Dedifferentiated amniotic fluid mesenchymal stem cell (primary cell): ENCODE results near the gene TOLLIP.
A peak's percentile ranks its signal among the peaks of the same experiment; 100 is the strongest.
"Not testable (repeated sequence)": the region's sequence is repeated elsewhere in the genome, so short reads cannot be mapped to it uniquely, and the experiment has no call there.

ENCODE experiments used
- DNase-seq: peaks from one replicate; pipeline ENCODE4 v3.0.0-alpha.2; 2016; ENCODE audit errors: extremely low spot score

TOLLIP gene

DNA sequence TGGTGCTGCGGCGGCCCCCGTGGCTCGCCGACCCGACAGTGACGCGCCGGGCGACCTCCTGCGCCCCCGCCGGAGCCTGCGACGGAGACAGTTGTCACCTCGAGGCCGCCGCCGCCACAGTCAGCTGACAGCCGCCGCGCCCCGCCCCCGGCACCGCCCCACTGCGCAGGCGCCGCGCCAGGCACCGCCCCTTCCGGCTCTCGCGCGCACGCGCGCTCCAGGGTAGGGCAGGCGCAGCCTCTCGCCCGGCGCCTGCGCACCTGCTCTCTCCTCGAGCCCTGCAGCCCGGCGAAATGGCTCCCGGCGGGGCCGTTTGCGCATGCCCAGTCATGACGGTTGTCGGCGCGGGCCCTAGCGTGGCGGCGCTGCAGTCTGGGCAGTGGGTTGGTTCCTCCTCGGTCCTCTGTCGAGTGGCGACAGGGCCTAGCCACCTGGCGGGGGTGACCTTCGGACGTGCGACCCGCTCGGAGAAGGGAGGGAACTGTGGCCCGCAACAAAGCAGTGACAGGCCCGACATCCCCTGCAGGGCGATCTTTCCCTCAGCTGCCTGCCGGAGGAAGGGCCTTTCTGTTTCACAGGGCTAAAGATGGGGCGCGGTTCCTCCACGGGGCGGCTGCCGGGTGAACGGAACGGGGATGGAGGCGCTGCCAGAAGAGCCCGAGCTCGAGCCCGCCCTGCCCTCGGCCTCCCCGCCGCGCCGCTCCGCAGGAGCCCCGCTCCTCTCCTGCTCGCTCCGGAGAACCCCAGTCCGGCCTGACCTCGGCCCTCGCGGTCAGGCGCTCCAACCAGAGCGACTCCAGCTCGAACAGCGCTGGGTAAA, at the start of gene TOLLIP:
Gene TOLLIP (minus strand): TSS at position 135 of the 820 bp plus-strand sequence. CDS start 134 bp downstream, at position 1.
- DNase-seq: peak; percentile 90

DNA sequence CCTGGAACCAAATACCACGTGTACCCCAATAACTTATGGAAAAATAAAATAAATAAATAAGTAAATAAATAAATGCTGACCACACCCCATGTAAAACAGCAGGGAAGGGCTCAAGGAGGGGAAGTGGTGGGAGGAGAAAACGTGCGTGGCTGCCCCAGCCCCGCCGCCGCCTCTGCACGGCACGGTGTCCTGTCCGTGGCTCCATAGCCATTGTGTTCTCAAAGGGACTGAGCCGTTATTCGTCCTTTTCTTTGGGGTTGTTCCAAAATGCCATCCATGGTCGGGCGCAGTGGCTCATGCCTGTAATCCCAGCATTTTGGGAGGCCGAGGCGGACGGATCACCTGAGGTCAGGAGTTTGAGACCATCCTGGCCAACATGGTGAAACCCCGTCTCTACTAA, 49.5 kb upstream of the TOLLIP start:
- not testable (repeated sequence) for DNase-seq

DNA sequence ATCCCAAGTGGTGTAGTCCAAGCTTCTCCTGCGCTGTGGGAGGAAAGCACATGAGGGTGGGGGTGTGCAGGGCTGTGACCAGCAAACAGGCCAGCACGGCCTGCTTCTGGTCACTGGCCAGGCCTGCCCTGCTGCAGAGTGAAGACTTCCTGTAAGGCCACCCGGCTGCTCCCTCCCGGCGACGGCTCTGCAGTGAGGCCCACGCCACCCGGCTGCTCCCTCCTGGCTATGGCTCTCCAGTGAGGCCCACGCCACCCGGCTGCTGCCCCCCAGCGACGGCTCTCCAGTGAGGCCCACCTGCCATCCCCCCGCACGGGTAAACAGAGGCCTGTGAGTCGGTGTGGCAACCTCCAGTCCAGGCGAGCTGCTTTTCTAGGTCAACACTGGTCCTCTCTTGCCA, 48.9 kb upstream of the TOLLIP start:
- no peak for DNase-seq

DNA sequence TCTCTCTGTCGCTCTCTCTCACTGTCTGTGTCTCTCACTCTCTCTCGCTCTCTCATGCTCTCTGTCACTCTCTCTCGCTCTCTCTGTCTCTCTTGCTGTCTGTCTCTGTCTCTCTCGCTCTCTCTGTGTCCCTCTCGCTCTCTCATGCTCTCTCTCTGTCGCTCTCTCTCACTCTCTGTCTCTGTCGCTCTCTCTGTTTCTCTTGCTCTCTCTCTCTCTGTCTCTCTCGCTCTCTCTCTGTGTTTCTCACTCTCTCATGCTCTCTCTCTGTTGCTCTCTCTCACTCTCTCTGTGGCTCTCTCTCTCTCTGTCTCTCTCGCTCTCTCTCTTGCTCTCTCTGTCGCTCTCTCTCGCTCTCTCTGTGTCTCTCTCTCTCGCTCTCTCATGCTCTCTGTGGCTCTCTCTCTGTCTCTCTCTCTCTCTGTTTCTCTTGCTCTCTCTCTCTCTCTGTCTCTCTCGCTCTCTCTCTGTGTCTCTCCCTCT, 47.1 kb upstream of the TOLLIP start:
- DNase-seq: no peak

DNA sequence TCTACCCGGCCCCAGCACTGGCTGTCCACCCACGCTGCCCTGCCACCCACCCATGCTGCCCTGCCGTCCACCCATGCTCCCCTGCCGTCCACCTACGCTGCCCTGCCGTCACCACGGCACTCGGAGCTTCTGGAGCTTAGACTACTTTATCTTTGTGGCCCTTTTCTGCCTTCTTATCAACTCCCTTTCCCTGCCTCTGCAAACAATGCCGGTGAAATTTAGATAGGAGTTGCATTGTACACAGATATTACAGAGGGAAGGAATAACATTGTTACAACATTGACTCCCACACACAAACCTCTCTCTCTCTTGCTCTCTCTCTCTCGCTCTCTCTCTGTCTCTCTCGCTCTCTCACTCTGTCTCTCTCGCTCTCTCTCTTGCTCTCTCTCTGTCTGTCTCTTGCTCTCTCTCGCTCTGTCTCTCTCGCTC, 46.6 kb upstream of the TOLLIP start:
- DNase-seq: no peak

DNA sequence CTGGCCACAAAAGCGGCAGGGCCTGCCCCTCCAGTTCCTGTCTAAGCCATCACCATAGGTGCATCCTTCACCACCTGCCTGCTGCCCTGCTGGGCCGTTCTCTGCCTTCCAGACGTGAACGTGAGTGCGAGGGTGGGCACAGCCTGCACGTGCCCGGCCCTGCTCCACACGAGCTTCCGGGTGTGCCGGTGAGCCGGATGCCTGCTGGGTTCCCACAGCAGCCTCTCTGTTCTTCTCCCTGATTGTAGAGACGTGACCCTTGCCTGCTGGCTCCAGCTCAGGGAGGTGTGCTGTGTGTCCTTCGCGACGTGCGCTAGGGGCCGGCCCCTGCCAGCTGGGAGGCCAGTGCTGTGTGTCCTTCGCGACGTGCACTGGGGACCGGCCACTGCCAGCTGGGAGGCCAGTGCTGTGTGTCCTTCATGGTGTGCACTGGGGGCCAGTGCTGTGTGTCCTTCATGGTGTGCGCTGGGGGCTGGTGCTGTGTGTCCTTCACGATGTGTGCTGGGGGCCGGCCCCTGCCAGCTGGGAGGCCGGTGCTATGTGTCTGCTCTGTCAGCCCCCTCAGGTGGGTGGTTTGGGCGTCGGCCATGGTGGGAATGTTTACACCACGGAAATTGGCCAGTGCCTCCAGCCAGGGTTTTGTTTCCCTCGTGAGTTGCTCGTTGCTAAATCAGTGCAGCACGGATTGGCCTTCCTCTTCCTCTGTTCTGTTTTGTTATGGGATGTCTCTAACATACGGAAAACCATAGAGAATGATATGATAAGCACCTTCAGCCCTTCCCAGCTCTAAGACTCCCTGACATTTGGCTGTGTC, 44.9 kb upstream of the TOLLIP start:
- no peak for DNase-seq

DNA sequence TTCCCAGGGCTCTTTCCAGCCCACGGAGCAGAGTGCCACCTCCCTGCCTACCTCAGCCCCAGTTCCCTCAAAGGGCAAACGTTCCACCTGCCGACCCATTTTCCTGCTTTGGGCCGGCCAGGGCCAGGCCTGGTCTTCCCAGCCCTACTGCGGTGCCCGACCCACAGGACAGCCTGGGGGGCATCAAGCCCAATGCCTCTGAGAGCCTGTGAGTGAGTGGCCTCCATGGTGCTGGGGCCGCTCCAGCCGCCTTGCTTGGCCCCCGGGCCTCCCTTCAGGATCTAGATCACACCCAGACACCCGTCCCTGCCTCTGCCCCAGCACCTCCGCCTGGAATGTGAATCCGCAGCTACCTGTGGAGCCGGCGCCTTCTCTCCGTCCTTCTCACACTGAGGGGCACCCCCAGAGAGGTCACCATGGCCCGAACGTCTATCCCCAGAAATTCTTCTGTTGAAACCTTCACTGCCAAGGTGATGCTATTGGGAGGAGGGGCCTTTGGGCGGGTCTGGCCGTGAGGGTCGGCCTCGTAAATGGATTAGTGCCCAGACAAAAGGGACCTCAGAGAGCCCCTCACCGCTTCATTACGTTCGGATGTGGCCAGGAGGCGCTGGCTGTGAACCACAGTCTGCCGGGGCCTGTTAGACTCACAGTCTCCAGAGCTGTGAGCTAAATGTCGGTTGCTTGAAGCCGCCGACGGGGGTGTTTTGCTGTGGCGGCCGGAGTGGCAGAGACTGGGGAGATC, 44.1 kb upstream of the TOLLIP start:
- DNase-seq: no peak

DNA sequence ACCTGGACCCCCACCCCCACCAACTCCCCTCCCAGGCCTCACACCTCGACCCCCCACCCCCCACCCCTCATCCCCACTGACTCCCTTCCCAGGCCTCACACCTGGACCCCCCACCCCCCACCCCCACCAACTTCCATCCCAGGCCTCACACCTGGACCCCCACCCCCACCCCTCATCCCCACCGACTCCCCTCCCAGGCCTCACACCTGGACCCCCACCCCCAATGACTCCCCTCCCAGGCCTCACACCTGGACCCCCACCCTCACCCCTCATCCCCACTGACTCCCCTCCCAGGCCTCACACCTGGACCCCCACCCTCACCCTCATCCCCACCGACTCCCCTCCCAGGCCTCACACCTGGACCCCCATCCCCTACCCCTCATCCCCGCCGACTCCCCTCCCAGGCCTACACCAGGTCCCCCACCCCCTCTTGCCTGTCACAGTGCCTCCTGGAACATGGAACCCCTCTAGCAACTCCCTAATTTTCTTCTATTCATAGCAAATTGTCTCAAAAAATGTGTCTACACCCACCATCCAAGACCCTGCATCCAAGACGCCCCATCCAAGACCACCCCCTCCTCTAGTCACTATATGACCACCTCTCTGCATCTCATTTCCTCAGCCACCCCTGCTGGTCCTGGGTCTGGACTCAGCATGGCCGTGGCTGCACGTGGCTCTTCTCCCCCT, 43.4 kb upstream of the TOLLIP start:
- DNase-seq: no peak

DNA sequence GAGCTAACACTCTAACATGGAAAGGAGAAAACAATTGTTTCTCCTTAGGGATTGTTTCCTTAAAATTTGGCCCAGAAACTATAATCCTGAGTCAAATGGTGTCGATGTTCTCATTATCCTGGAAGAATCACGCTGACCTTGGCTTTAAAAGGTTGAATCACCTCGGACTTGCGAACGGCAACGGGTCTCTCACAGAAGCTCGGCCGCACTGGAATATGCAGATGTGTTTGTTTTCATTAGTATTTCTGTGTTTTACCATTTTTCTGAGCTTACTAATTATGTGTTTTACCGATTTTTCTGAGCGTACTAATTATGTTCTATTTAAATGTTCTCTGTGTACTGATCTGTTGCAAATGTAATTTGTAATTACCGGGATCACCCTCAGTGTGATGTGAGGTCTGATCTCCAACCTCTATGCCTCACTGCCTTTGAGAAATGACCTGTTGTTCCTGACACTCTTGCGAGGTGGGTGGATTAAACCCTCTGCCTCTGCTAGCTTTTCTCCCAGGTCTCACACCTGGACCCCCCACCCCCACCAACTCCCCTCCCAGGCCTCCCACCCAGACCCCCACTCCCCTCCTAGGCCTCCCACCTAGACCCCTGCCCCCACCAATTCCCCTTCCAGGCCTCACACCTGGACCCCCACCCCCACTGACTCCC, 42.0 kb upstream of the TOLLIP start:
- DNase-seq: no peak

DNA sequence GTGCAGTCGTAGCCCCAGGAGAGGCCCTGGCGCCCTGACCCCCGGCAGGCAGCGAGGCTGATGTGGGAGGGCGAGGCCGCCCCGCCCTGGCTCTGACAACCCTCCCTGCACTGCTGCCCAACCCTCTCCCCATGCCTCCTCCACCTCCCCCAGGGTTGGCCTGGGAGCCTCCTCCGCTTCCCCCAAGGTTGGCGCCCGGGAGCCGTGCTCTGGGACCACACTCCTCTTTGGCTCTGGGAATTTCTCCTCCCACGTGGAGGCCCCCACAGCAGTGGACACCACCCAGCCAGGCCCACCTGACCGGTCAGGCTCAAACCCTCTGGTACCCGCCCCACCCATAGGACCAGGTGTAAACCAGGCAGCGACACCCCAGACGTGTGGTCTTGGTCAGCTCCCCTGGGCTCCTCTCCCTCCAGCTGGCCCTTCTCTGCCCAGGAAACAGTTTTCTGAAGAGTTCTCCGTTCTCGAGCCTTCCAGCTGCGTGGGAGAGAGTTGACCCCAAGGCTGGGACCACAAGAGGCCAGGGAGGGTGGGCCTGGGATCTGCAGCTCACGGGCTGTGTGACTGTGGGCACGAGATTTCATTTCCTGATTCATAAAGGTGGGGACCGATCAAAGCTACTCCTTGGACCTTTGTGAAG, 40.8 kb upstream of the TOLLIP start:
- DNase-seq: no peak

DNA sequence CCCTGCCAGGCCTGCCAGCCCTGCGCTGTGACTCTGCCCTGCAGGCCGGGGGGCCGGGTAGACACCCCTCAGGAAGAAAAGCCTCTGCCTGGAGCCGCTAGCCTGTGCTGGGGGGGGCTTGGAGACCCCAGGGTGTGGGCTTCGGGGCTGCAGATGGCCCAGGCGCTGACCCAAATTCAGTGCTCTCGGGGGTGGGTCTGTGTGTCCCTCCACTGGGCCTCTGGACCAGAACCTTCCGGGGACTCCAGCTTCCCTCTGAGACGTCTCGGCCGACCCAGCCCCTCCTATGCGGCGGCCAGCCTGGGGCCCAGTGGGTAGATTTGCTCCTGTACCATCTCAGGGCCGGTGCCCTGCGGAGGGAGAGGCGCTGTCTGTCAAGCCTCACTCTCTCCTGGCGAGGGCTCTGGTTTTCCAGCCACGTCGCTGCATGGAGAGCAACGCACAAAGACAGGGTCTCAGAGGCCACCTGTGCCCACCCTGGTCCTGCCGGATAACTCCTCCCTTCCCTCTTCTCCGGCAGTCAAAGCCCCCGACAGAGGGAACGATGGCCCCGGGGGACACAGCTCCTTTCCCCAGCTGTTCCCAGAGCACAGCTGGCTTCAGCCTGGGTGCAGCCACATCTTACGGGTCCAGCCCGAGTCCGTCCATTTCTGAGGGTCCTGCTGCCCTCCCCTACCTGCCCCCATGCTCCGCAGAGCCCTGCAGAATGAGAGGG, 40.1 kb upstream of the TOLLIP start:
- no peak for DNase-seq

DNA sequence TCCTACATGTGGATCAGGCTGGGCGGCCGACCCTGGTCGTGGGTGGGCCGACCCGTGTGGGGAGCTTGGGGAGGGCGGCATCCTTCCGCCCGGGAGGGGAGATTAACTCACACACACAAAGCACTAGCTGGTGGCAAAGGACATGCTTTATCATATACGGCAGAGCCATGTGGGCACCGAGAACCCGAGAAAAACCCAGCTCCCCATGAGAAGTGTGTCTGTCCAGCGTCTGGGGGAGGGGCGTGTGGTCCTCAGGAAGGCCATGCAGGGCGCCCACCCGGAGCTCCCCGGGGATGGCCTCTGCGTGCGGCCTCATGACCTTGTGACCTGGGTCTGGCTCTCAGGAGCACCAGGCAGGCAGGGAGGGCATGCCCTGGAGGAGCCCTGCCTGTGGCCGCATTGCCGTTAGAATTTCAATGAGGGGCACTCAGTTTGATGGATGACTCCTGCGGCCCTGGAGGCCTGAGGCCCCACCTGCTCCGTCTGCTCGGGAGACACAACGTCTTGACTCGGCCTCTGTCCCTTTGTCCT, 39.4 kb upstream of the TOLLIP start:
- DNase-seq: no peak

DNA sequence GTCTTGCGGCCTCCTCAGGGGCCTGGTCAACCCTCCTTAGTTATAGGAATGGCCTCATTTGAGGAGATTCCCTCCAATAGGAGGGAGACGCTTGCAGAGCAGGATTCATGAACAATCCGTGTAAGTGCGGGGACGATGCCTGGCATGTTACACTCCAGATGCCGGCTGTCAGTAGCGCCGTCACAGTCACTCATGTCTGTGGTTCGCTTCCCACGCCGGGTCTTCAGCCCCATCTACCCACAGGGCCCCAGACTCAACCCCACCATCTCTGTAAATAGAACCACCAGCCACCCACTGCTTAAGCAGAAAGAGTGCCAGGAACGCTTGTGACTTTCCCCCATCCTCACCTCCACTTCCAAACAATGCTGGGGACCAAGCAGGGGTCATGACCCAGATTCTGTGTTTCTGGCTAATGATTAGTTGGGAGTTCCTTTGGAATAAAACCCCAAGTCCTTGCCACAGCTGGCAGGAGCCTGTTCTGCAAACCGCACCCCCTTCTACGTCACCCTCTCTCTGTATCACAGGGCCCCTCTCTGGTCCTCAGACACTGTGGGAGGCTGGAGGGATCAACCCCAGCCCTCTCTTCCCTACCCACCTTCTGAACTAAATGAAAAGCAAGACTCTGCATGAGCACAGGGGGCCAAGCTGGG, 38.8 kb upstream of the TOLLIP start:
- no peak for DNase-seq

DNA sequence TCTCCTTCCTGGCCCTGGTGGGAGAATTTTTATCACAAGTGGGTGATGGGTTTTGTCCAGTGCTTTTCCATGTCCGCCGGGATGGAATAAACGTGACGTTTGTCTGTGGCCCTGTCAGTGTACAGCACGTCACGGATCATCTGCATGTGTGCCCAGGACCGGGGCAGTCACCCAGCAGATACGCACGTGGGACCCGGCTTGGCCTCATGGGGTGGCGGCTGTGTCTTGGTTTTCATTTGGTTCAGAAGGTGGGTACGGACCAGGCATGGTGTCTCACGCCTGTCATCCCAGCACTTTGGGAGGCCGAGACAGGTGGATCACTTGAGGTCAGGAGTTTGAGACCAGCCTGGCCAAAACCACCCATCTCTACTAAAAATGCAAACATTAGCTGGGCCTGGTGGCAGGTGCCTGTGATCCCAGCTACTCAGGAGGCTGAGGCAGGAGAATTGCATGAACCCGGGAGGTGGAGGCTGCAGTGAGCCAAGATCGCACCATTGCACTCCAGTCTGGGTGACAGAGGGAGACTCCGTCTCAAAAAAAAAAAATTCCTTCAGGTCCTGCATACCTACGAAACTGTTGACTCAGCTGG, 38.1 kb upstream of the TOLLIP start:
- DNase-seq: not testable (repeated sequence)

DNA sequence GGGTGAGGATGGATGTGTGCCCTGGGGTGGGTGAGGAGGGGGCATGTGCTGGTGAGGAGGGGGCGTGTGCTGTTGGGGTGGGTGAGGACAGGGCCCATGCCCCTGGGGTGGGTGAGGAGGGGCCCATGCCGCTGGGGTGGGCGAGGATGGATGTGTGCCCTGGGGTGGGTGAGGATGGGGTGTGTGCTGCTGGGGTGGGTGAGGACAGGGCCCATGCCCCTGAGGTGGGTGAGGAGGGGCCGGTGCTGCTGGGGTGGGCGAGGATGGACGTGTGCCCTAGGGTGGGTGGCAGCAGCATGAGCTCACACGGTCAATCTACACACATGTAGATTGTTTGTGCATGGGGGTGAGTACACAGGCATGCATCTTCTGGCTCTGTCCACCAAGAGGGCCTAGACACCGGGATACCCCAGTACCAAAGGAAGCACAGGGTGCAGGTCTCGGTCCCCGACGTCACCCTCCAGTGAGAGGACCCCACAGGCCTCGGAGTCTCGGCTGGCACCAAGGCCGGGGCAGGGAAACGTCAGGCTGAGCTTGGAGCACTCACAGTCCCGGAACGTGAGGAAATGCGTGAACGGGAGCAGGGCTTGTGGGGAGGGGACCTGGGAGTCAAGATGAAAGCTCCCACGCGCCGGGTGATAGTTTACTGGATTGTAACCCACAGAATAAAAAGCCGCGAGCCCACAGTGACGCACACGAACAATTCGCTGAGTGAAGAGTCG, 37.4 kb upstream of the TOLLIP start:
- no peak for DNase-seq

DNA sequence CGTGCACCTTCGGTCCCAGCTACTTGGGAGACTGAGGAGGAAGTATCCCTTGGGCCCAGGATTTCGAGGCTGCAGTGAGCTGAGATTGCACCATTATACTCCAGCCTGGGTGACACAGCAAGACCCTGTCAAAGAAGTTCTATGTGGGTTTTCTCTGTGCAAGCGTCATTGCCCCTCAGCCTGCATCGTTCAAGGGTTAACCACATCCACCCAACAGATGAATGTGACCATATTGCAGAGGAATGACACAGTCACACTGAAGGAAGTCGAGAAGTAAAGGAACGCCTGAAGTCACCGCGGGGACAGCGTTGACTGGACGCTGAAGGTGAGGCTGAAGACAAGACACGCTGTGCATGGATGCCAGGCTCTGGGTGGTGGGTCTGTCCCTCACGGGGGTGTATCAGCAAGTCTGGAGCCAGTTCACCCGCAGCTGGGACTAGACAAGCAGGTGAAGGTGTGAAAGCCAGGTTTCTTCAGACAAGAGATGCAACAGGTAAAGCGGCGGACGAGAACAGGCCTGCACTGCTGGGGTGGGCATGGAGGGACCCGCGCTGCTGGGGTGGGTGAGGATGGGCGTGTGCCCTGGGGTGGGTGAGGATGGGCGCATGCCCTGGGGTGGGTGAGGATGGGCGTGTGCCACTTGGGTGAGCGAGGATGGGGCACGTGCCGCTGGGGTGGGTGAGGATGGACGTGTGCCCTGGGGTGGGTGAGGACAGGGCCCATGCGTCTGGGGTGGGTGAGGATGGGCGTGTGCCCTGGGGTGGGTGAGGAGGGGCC, 36.5 kb upstream of the TOLLIP start:
- no peak for DNase-seq

DNA sequence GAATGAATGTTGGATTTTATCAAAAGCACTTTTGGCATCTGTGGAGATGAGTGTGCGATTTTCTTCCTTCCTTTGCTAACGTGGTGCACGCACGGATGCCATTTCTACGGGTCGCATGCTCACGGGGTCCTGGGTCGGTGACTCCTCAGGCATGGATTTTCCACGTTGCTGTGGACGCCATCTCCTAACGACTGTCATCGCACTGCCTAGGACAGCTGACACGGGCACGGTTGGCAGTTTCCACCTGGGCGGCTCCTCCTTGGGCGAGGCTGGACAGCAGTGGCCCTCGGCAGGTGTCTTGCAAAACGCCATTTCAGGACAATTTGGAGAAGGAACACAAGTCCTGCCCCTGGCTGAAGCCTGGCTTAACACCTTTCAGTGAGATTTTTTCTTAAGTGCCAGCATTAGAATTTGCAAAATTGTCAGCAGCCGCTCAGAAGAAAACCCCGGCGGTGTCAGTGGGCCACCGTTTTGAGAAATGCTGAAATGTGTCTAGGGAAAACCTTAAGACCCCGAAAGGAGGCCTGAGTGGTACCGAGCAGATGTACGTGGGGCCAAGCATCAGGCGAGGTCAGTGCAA, 34.7 kb upstream of the TOLLIP start:
- DNase-seq: no peak
